HG02678 (cell line): ENCODE data around the gene AADAC.
"Not testable (repeated sequence)": the region's sequence is repeated elsewhere in the genome, so short reads cannot be mapped to it uniquely, and the experiment has no call there.

Experiments
- ATAC-seq: cut with Tn5 transposase; IDR thresholded peaks from one replicate; pipeline ENCODE4 v1.9.1; 2021; ENCODE audit warnings: mild to moderate bottlenecking, moderate library complexity; ENCODE audit not compliant: unreplicated experiment

The AADAC gene, protein sequence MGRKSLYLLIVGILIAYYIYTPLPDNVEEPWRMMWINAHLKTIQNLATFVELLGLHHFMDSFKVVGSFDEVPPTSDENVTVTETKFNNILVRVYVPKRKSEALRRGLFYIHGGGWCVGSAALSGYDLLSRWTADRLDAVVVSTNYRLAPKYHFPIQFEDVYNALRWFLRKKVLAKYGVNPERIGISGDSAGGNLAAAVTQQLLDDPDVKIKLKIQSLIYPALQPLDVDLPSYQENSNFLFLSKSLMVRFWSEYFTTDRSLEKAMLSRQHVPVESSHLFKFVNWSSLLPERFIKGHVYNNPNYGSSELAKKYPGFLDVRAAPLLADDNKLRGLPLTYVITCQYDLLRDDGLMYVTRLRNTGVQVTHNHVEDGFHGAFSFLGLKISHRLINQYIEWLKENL

GRCh38 chr3:151813799-151814198 lies at the start of gene AADAC:
Gene AADAC (plus strand): TSS chr3:151814116. CDS start chr3:151814163, 47 bp downstream.
- no peak for ATAC-seq

- not testable (repeated sequence) for ATAC-seq
Observed at GRCh38 chr3:151764699-151765098, 49.2 kb upstream of the AADAC start.

DNA sequence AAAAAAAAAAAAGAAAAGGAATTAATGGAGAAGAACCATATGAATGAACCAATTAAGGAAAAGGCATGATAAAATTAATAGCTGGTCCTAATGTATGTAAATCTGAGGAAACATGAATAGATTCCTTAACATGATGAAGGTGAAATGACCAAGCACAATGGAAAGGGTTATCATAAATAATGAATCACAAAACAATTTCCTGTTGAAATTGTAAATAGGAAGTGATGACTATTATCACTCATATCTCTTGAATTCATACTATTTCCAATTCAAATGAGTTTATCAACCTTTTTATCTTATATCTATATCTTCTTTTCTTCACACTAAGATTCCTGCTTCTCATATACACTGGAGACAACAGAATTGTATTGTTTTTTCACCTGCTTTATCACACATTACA lies 48.2 kb upstream of the AADAC start:
- ATAC-seq: no peak

GRCh38 chr3:151766454-151766853 lies 47.5 kb upstream of the AADAC start:
- ATAC-seq: no peak

DNA sequence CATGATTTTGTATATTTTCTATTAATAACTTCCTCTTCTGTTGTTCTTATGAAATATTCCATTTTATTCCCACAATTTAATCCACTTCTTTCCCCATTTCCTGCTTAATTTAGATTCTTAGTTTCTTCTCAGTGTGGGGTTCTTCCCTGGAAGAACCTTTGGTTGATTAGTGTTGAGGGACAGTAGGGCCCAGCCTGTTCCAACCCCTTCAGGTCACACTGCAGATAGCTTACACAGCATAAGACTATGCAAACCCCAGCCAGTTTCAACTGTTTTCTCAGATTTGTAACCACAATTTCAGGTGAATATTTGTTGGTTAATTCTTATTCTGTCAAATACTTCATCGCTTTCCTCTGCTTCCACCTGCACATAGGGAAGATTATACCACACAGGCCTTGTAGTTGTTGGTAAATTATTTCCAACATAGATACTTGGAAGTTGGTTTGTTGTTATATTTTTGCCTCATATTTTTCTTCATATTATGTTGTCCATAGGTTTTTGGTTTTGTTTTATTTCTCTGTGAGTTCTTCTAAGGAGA lies 45.5 kb upstream of the AADAC start:
- ATAC-seq: no peak

- no peak for ATAC-seq
Observed at GRCh38 chr3:151769175-151769574, 44.7 kb upstream of the AADAC start.

DNA sequence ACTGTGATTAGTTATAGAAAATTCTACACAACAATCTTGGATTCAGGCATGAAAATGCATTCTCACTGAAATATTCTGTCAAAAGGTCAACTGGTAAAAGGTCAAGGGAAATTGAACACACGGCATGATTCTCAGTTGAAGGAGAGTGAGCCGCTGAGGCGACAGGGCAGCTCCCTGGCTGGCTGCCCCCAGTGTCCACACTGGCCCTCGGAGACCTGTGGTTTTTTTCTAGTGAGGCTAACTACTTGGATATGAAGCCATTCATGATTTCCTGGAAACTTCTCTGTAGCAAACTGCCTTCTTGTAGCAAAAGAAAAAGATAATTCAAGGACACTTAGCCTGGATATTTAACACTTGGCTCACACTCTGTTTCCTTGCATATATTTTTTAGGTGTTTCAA lies 43.0 kb upstream of the AADAC start:
- no peak for ATAC-seq

DNA sequence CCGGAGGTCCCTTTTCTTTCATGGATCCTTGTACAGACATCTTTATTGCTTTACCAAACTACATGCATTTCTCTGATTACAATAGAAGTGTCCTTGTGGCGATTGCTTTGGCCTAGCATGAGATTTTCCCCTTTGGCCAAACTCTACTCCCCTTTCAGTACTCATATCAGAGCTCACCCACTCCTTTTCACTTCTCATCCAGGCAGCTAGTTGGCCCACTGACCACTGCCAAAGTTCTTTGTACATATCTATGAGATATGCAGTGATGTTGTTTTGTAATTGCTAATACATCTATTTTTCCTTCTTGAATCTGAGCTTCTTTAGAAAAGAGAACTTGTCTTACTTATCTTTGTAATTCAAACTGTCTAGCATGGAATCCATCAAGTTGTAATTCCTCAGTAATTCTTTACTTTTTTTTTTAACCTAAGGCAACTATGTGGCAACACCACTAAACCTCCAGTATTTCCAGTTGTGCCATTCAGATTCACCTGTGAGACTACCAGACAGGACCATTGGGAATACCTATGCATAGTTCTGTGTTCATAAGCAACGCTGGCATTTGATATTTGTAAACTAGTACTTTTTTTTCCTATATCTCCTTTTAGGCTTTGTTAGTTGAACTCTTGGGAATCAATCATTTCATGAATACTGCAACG lies 41.0 kb upstream of the AADAC start:
- ATAC-seq: no peak

- ATAC-seq: no peak
Observed at GRCh38 chr3:151774235-151774634, 39.7 kb upstream of the AADAC start.

- ATAC-seq: no peak
Observed at GRCh38 chr3:151774910-151775309, 39.0 kb upstream of the AADAC start.

- ATAC-seq: no peak
Observed at GRCh38 chr3:151775314-151776258, 38.3 kb upstream of the AADAC start.

DNA sequence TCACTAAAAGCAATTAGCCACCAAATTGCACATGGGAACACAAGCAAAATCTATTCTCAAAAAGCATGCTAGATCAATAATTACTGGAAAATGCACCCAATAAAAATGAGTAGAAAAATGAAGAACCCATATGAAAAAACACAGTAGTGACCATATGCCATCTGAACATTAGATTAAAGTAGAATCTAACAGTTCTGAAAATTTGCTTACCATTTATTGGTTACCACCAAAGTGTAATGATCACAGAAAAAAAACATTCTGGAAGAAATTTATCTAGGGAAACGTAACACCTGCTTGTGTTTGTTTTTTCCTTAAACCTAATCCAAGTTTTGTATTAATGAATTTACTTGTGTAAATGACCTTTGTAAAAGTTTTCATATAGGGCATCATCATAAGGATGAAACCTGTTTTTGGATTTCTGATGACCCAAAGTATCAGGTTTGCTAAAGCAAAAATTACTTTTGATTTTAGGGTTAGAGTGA lies 37.6 kb upstream of the AADAC start:
- no peak for ATAC-seq

DNA sequence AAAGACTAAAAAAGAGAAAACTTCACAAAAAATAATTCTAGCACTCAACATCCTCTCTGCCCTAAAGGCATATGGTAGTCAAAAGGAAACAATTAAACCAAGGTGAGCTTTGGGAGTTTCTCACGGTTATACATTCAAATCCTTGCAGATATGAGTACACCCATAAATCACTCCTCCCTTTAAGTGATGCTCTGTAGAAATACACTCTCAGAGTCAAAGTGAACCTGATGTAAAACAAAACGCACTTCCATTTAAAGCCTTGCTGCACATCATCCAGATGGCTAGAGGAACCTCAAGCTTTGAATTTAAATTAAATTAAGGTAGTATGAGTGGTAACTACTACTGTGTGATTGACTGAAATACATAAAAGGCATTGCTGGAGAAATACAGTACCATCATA lies 36.0 kb upstream of the AADAC start:
- no peak for ATAC-seq

- ATAC-seq: no peak
Observed at GRCh38 chr3:151787626-151788025, 26.3 kb upstream of the AADAC start.

GRCh38 chr3:151788401-151788800 lies 25.5 kb upstream of the AADAC start:
- no peak for ATAC-seq

DNA sequence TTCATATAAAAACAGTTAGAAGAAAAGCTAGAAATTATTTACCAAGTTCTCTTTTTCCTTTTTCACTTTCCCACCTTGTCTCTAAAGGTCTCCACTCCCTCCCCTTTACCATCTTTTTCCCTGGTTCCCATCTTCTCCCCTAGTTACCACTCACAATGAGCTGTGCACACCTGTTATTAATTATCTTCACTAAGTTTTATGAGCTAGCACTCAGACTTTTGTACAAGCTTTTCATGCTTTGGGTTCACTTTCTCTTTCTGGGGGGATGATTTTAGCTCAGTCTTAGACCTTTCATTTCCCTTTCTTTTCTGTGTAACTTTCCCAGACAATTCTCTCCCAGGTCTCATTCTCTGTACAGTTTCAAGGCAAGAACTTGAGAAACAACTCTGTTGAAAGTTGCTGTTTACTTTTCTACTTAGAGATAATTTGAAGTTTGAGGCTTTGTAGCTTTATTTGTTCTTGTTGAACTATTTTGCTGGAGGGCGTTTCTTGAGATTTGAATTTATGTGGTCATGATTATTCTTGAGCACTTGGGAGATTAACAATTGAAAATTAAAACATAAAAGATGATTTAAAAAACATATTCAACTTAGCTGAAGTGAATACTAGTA lies 24.0 kb upstream of the AADAC start:
- ATAC-seq: no peak

DNA sequence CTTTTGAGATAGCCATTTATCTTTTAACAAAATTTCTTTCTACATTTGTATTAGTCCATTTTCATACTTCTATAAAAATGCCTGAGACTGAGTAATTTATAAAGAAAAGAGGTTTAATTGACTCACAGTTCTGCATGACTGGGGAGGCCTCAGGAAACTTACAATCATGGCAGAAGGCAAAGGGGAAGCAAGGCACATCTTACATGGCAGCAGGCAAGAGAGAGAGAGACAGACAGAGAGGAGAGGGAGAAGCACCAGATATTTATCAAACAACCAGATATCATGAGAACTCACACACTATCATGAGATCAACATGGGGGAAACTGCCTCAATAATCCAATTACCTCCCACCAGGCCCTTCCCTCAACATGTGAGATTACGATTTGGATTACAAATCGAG lies 23.2 kb upstream of the AADAC start:
- ATAC-seq: not testable (repeated sequence)

GRCh38 chr3:151792411-151792810 lies 21.5 kb upstream of the AADAC start:
- ATAC-seq: no peak

GRCh38 chr3:151793636-151794035 lies 20.3 kb upstream of the AADAC start:
- ATAC-seq: no peak

DNA sequence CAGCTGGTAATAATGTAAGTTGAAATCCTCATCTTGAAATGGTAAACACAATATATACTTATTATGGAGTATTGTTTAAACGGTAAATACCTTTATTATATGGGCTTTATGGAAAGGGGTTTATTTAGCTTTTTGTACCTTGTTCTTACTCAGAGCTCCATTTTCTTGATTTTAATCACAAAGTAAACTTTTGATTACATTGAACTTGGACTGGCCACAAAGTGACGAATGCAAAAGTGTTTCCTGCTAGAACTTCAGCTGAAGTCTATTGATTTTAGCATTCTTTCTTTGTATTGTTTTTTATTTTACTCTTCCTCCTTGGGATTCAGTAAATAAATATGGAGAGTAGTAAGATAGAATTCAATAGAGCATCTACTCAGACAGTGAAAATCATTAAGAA lies 19.8 kb upstream of the AADAC start:
- no peak for ATAC-seq
